Astrocyte (in vitro differentiated cells and primary cell): ENCODE data around the gene IP6K2. TPM values are rescaled to one million over a fixed set of nuclear protein-coding genes. Genes with fewer than 3 reads are reported as not detected.

Experiments used
- DNase-seq: peaks from one replicate; pipeline ENCODE4 v3.0.0-alpha.2; 2010; ENCODE audit warnings: low read depth
- FAIRE-seq: peaks from 2 replicates; lab custom pipeline; 2011; peaks lifted over from hg19 to GRCh38; lab: Jason Lieb, UNC
- H2AFZ ChIP-seq: 2 replicates; pipeline ENCODE4 v1.6.0; 2012; ENCODE audit warnings: low read depth, low read length, inconsistent platforms
- H3K27ac ChIP-seq: 2 replicates; pipeline ENCODE4 v1.5.1; 2011; ENCODE audit warnings: low read depth, low read length, inconsistent platforms
- H3K27me3 ChIP-seq: 2 replicates; pipeline ENCODE4 v1.6.0; 2011; ENCODE audit warnings: low read length, inconsistent platforms; ENCODE audit not compliant: insufficient read depth
- H3K36me3 ChIP-seq: 2 replicates; pipeline ENCODE4 v1.5.1; 2011; ENCODE audit warnings: low read length, inconsistent platforms; ENCODE audit not compliant: insufficient read depth
- H3K4me1 ChIP-seq: 2 replicates; pipeline ENCODE4 v1.5.1; 2011; ENCODE audit warnings: low read length, inconsistent platforms; ENCODE audit not compliant: insufficient read depth
- H3K4me2 ChIP-seq: 2 replicates; pipeline ENCODE4 v1.6.0; 2012; ENCODE audit warnings: low read length, inconsistent platforms
- H3K4me3 ChIP-seq: 2 replicates; pipeline ENCODE4 v1.5.1; 2011; ENCODE audit warnings: low read depth, mild to moderate bottlenecking, low read length, inconsistent platforms; ENCODE audit not compliant: insufficient read depth
- H3K79me2 ChIP-seq: 2 replicates; pipeline ENCODE4 v1.6.0; 2012; ENCODE audit warnings: mild to moderate bottlenecking, low read length, inconsistent platforms; ENCODE audit not compliant: insufficient read depth
- H3K9ac ChIP-seq: 2 replicates; pipeline ENCODE4 v1.6.0; 2012; ENCODE audit warnings: mild to moderate bottlenecking, low read length, inconsistent platforms
- H3K9me3 ChIP-seq: 2 replicates; pipeline ENCODE4 v1.5.1; 2012; ENCODE audit warnings: low read depth, mild to moderate bottlenecking, low read length, inconsistent platforms; ENCODE audit not compliant: insufficient read depth
- H4K20me1 ChIP-seq: 2 replicates; pipeline ENCODE4 v1.6.0; 2012; ENCODE audit warnings: low read length, inconsistent platforms; ENCODE audit not compliant: insufficient read depth
- H3K27ac Mint-ChIP-seq: one replicate; pipeline ENCODE4 v1.8.0; 2021; ENCODE audit warnings: mild to moderate bottlenecking, mixed read lengths; ENCODE audit not compliant: unreplicated experiment
- H3K27me3 Mint-ChIP-seq: one replicate; pipeline ENCODE4 v1.8.0; 2021; ENCODE audit warnings: low read depth, mixed read lengths; ENCODE audit not compliant: unreplicated experiment
- H3K36me3 Mint-ChIP-seq: one replicate; pipeline ENCODE4 v1.8.0; 2021; ENCODE audit warnings: low read depth, mixed read lengths; ENCODE audit not compliant: unreplicated experiment
- H3K4me1 Mint-ChIP-seq: one replicate; pipeline ENCODE4 v1.8.0; 2021; ENCODE audit warnings: low read depth, mixed read lengths; ENCODE audit not compliant: unreplicated experiment
- H3K4me3 Mint-ChIP-seq: one replicate; pipeline ENCODE4 v1.8.0; 2021; ENCODE audit warnings: mild to moderate bottlenecking, moderate library complexity, mixed read lengths; ENCODE audit not compliant: unreplicated experiment
- H3K9me3 Mint-ChIP-seq: one replicate; pipeline ENCODE4 v1.8.0; 2021; ENCODE audit warnings: mild to moderate bottlenecking, mixed read lengths; ENCODE audit not compliant: unreplicated experiment
- EZH2 ChIP-seq: IDR thresholded peaks from 2 replicates; pipeline ENCODE4 v1.6.1; 2012; ENCODE audit warnings: mild to moderate bottlenecking, low read length, inconsistent platforms; ENCODE audit not compliant: insufficient read depth
- total RNA-seq: library from RNA; stranded (reverse); gene quantifications from 2 replicates; pipeline ENCODE4 v1.2.1, GENCODE V29; 2021
- TF ChIP-seq, protein P1 (sequence below): IDR thresholded peaks from 2 replicates; pipeline ENCODE4 v1.5.1; 2011; ENCODE audit warnings: low read depth, mild to moderate bottlenecking, inconsistent platforms, low read length, moderate library complexity; ENCODE audit not compliant: insufficient read depth

Gene IP6K2
- total RNA-seq, 1 donor from 2014 or later = 104 TPM

DNA sequence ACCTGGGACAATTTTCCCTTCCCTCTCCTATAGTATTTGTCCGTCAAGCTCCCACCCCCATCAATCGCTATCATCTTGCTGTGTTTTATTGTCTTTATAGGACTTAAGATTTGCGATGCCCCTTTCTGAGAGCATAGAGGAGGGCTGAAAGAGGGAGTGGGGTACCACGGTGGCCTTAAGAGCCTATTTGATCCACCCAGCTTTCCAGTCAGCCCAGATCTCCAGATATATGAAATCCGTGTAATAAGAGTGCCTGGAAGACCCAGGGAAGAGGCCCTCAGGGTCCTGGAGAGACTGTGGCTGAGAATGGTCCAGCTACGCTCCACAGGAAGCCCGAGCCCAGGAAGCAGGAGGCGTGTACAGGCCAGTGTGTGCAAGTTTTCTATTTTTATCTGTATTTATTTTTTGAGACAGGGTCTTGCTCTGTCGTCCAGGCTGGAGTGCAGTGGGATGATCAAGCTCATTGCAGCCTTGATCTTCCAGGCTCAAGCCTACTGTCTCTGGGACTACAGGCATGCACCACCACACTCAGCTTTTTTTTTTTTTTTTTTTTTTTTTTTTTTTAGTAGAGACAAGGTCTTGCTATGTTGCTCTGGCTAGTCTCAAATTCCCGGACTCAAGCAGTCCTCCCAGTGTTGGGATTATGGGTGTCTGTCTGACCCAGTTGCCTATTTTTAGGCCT, 30.3 kb downstream of the IP6K2 start:
- TF ChIP-seq, protein P1, sequence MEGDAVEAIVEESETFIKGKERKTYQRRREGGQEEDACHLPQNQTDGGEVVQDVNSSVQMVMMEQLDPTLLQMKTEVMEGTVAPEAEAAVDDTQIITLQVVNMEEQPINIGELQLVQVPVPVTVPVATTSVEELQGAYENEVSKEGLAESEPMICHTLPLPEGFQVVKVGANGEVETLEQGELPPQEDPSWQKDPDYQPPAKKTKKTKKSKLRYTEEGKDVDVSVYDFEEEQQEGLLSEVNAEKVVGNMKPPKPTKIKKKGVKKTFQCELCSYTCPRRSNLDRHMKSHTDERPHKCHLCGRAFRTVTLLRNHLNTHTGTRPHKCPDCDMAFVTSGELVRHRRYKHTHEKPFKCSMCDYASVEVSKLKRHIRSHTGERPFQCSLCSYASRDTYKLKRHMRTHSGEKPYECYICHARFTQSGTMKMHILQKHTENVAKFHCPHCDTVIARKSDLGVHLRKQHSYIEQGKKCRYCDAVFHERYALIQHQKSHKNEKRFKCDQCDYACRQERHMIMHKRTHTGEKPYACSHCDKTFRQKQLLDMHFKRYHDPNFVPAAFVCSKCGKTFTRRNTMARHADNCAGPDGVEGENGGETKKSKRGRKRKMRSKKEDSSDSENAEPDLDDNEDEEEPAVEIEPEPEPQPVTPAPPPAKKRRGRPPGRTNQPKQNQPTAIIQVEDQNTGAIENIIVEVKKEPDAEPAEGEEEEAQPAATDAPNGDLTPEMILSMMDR = no peak
- no peak for TF ChIP-seq EZH2
- no peak for FAIRE-seq

DNA sequence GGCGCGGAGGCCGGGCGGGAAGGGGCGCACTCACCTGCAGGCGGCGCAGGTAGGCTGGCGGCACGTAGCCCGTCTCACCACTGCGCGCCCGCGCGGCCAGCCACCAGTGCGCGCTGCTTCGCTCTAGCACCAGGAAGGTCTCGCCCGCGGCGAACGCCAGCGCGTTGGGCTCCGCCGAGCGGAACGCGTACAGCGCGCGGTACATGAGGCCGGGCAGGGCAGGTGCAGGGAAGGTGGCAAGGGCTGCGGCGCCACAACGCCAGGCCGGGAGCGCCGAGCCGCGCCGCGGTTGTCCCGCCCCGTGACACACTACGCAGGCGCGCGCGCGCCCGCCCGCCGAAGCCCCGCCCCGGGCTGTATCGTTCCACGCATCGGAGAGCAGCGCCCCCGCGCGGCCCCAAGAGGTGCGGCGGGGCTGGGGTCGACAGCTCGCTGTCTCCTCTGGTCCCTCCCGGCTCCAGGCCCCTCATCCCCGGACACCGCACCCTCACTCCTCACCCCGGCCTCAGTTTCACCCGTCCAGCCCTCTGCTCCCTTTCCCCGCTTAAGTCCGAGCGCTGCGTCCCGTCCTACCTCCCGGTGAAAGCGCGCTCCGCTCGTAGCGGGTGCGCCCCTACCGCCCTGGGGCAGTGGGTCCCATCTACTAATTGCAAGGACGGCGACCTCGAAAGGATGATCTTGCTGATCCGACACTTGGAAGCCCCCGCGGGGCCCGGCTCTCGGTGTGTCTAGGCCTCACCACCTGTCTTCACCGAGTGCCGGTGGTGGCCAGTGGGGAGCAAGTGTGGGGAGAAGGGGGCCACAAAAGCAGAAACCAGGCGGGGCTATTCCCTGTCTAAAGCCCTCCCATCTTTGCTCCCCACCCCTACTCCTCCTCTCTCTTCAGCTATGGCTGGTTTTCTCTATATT, 31.2 kb downstream of the IP6K2 start, which contains the start of gene NCKIPSD:
TSS of gene NCKIPSD (minus strand) at position 313 of the 909 bp plus-strand sequence. CDS start at position 205, 108 bp downstream.
- no peak for FAIRE-seq
- Histone ChIP-seq H3K4me1 (peaks cover 29% of the 10 kb centered on the region), H3K9me3 (no peaks in the 10 kb centered on the region), H3K9ac (peak within 1 kb of the TSS; percentile 87), H2AFZ (peak within 1 kb of the TSS; percentile 90), H3K4me3 (peak within 1 kb of the TSS; percentile 85), H3K27ac (peak within 1 kb of the TSS; percentile 49), H3K27me3 (no peaks in the 10 kb centered on the region), H3K79me2 (peaks cover 33% of the 10 kb centered on the region), H3K36me3 (peaks cover 39% of the 10 kb centered on the region), H4K20me1 (peaks cover 59% of the 10 kb centered on the region), H3K4me2 (peak within 1 kb of the TSS; percentile 88)
- Mint-ChIP-seq H3K27ac (peak within 1 kb of the TSS; percentile 71), H3K9me3 (no peaks in the 10 kb centered on the region), H3K4me1 (peaks cover 17% of the 10 kb centered on the region), H3K27me3 (no peaks in the 10 kb centered on the region), H3K4me3 (peak within 1 kb of the TSS; percentile 86), H3K36me3 (peaks cover 17% of the 10 kb centered on the region)
- TF ChIP-seq, protein P1 = peak; percentile 45
- TF ChIP-seq EZH2 = no peak
- DNase-seq = peak; percentile 37

More for the DNA sequence above, 30.3 kb downstream of the IP6K2 start:
- H3K9me3 ChIP-seq = no peaks in the 10 kb centered on the region
- DNase-seq = no peak
- Mint-ChIP-seq H3K27ac (no peak overlapping the region), H3K9me3 (no peaks in the 10 kb centered on the region), H3K27me3 (no peaks in the 10 kb centered on the region), H3K36me3 (peaks cover 19% of the 10 kb centered on the region), H3K4me3 (peak overlapping the region; percentile 82), H3K4me1 (peaks cover 17% of the 10 kb centered on the region)
- H3K4me1 ChIP-seq = peaks cover 29% of the 10 kb centered on the region
- H2AFZ ChIP-seq = no peak overlapping the region
- no peak overlapping the region for H3K27ac ChIP-seq
- peaks cover 38% of the 10 kb centered on the region for H3K79me2 ChIP-seq
- no peaks in the 10 kb centered on the region for H3K27me3 ChIP-seq
- peaks cover 66% of the 10 kb centered on the region for H4K20me1 ChIP-seq
- H3K9ac ChIP-seq = peak overlapping the region; percentile 87
- peak overlapping the region; percentile 88 for H3K4me2 ChIP-seq
- H3K4me3 ChIP-seq = no peak overlapping the region
- H3K36me3 ChIP-seq = peaks cover 41% of the 10 kb centered on the region
